Testis (tissue), 3 donors: ENCODE measurements around the gene ABCC3. TPM values are rescaled to one million over a fixed set of nuclear protein-coding genes. Genes with fewer than 3 reads are reported as not detected.

Experiments
- DNase-seq: peaks from one replicate; pipeline ENCODE4 v3.0.0-alpha.2; 2019
- H3K27ac ChIP-seq, 2 donors: fragments of 200-600 bp; sonication (generic); one replicate each; pipeline ENCODE4 v1.5.1; 2019
- H3K27me3 ChIP-seq: fragments of 200-600 bp; sonication (generic); one replicate; pipeline ENCODE4 v1.5.1; 2019
- H3K36me3 ChIP-seq: fragments of 200-600 bp; sonication (generic); one replicate; pipeline ENCODE4 v1.5.1; 2017; ENCODE audit warnings: low read depth; ENCODE audit errors: missing control alignments
- H3K4me1 ChIP-seq: fragments of 200-600 bp; sonication (generic); one replicate; pipeline ENCODE4 v1.5.1; 2019
- H3K4me3 ChIP-seq, 2 donors: fragments of 200-600 bp; sonication (generic); one replicate each; pipeline ENCODE4 v1.5.1; 2017 to 2019
- H3K9me3 ChIP-seq: fragments of 200-600 bp; sonication (generic); one replicate; pipeline ENCODE4 v1.5.1; 2017
- CTCF ChIP-seq, 3 experiments: fragments of 450-650 bp in 2 of 3; fragments of 200-600 bp in 1 of 3; sonication (generic) in 1 of 3; IDR thresholded peaks; one replicate each; pipeline ENCODE4 v1.5.1; 2016 to 2019; ENCODE audit warnings: antibody characterized with exemption in 3 of 3, mild to moderate bottlenecking in 2 of 3, moderate library complexity in 1 of 3
- POLR2A ChIP-seq: fragments of 450-650 bp; IDR thresholded peaks from one replicate; pipeline ENCODE4 v1.6.1; 2017; ENCODE audit warnings: antibody characterized with exemption, mild to moderate bottlenecking, moderate library complexity
- WGBS, 2 donors: methylation state at CpG; one replicate each; pipeline ENCODE4 v1.1.5; 2018; 5-methylcytosine and 5-hydroxymethylcytosine counted together
- intact Hi-C: fragments of 100-400 bp; cut with DNase I; formaldehyde crosslinking; loops from one replicate; pipeline ENCODE4 v1.15.1; 2023; ENCODE audit warnings: low total_unique reads
- polyA plus RNA-seq: library from polyadenylated mRNA; stranded (reverse); fragments of 350-450 nt; fragmentation: Illumina TruSeq; extraction: RNeasy Lipid Tissue Mini Kit (QIAGEN cat#74804); gene quantifications from one replicate; pipeline ENCODE4 v1.2.3, GENCODE V29; 2014; ENCODE audit warnings: low read depth, low replicate concordance; ENCODE audit not compliant: insufficient read depth
- total RNA-seq, 2 donors: library from RNA; depleted of rRNA; stranded (reverse); fragments of >200 nt; gene quantifications; one replicate each; pipeline ENCODE4 v1.2.3, GENCODE V29; 2016

ABCC3 gene
- total and polyA plus RNA-seq, 3 donors from 2014 or later = 10.0 to 15.4 (median 12.1) TPM

GRCh38 chr17:50620237-50620636 lies 14.4 kb upstream of the ABCC3 start:
- H3K9me3 ChIP-seq = no peaks in the 10 kb centered on the region
- intact Hi-C loops = loop anchor here (10.0 kb wide), 1 partner anchor 135 kb away; no protein-coding TSS in a partner anchor
- no peaks in the 10 kb centered on the region for H3K27me3 ChIP-seq
- TF ChIP-seq POLR2A (no peak), CTCF (IDR thresholded peaks at IDR 0.05) (no peak)
- DNase-seq = no peak
- H3K4me3 ChIP-seq = no peak overlapping the region
- no peak overlapping the region for H3K27ac ChIP-seq
- 75 to 81% methylated on average over 5 of the region's 5 CpGs for WGBS, 2 donors
- no peaks in the 10 kb centered on the region for H3K36me3 ChIP-seq
- H3K4me1 ChIP-seq = no peaks in the 10 kb centered on the region

- DNase-seq = no peak
- Histone ChIP-seq H3K4me3 (no peak overlapping the region), H3K4me1 (no peaks in the 10 kb centered on the region), H3K27me3 (no peaks in the 10 kb centered on the region), H3K9me3 (no peaks in the 10 kb centered on the region), H3K27ac (no peak overlapping the region), H3K36me3 (no peaks in the 10 kb centered on the region)
- intact Hi-C loops = loop anchor here (10.0 kb wide), 1 partner anchor 136 kb away; no protein-coding TSS in a partner anchor
- 71 to 73% methylated on average over 13 to 17 of the region's 17 CpGs for WGBS, 2 donors
- TF ChIP-seq CTCF (IDR thresholded peaks at IDR 0.05) (no peak), POLR2A (no peak)
These were observed 13.8 kb upstream of the ABCC3 start for GRCh38 chr17:50620858-50621257.

GRCh38 chr17:50621574-50622031 lies 13.1 kb upstream of the ABCC3 start:
- Histone ChIP-seq H3K4me1 (peaks cover 5% of the 10 kb centered on the region), H3K36me3 (no peaks in the 10 kb centered on the region), H3K27me3 (no peaks in the 10 kb centered on the region), H3K27ac (no peak overlapping the region), H3K9me3 (no peaks in the 10 kb centered on the region), H3K4me3 (no peak overlapping the region)
- no peak for TF ChIP-seq POLR2A
- no peak for TF ChIP-seq CTCF (IDR thresholded peaks at IDR 0.05)
- 69 to 80% methylated on average over 16 of the region's 16 CpGs for WGBS, 2 donors
- peak; percentile 26 for DNase-seq
- intact Hi-C loops = loop anchor here (10.0 kb wide), 1 partner anchor 137 kb away; no protein-coding TSS in a partner anchor

- H3K27ac ChIP-seq = no peak overlapping the region
- no peaks in the 10 kb centered on the region for H3K9me3 ChIP-seq
- H3K4me3 ChIP-seq = no peak overlapping the region
- peaks cover 5% of the 10 kb centered on the region for H3K4me1 ChIP-seq
- intact Hi-C loops = loop anchor here (10.0 kb wide), 1 partner anchor 140 kb away; no protein-coding TSS in a partner anchor
- no peak for DNase-seq
- H3K27me3 ChIP-seq = no peaks in the 10 kb centered on the region
- no peaks in the 10 kb centered on the region for H3K36me3 ChIP-seq
- TF ChIP-seq POLR2A (no peak), CTCF (IDR thresholded peaks at IDR 0.05) (no peak)
- WGBS, 2 donors = 86 to 93% methylated on average over 7 of the region's 7 CpGs
These were observed 10.3 kb upstream of the ABCC3 start for GRCh38 chr17:50624321-50624934.
